GM12891 (cell line): ENCODE measurements around the gene KCND2.

Experiments
- PAX5 ChIP-seq: IDR thresholded peaks from 2 replicates; pipeline ENCODE4 v1.6.1; 2011; ENCODE audit warnings: low read length, moderate library complexity, mild to moderate bottlenecking; ENCODE audit not compliant: insufficient read depth, severe bottlenecking
- POLR2A ChIP-seq: IDR thresholded peaks from 2 replicates; pipeline ENCODE4 v1.6.1; 2011; ENCODE audit warnings: low read depth, low read length, control low read depth
- POLR2AphosphoS5 ChIP-seq: IDR thresholded peaks from 2 replicates; pipeline ENCODE4 v1.6.1; 2011; ENCODE audit warnings: low read depth, low read length, control low read depth
- POU2F2 ChIP-seq: IDR thresholded peaks from 2 replicates; pipeline ENCODE4 v1.6.1; 2011; ENCODE audit warnings: low read depth, mild to moderate bottlenecking, control low read depth, low read length, moderate library complexity
- TAF1 ChIP-seq: IDR thresholded peaks from 2 replicates; pipeline ENCODE4 v1.6.1; 2011; ENCODE audit warnings: low read depth, low read length, control low read depth

DNA sequence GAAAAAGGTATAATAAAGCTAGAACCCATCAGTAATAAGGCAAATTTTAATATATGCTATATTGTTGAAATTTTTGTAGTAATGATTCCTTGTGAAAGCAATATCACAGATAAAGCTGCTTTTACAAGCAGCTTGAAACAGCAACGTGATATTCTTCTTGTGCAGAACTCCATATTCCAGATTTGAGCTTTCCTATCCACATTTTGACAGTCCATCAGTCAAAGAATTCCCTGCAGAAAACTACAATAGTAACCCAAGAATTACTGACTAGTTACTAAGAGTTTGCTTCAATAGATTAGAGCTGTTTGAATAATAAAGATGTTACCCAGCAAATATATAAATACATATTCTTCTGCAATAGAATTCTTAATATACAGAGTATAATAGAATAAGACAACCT is 291.2 kb downstream of the KCND2 start:
- TF ChIP-seq POLR2AphosphoS5 (no peak), POLR2A (no peak), POU2F2 (no peak), TAF1 (no peak), PAX5 (no peak)
